SK-N-SH (cell line): ENCODE results near the gene APBB1IP. TPM values are rescaled to one million over a fixed set of nuclear protein-coding genes. Genes with fewer than 3 reads are reported as not detected.
"Not testable (repeated sequence)": the region's sequence is repeated elsewhere in the genome, so short reads cannot be mapped to it uniquely, and the experiment has no call there.

Experiments used
- CTCF ChIA-PET: fragments of 300-600, 350-600 bp; formaldehyde crosslinking; extraction: SDS; loops from one replicate; lab custom pipeline; 2021; lab: Yijun Ruan, JAX
- POLR2A ChIA-PET: fragments of 350-600 bp; sonication (Branson Sonifier 250); formaldehyde crosslinking; extraction: SDS; loops from one replicate; lab custom pipeline; 2020; ENCODE audit warnings: antibody characterized with exemption, inconsistent platforms; lab: Yijun Ruan, JAX
- DNase-seq: peaks from one replicate; pipeline ENCODE4 v3.0.0; 2012
- H2AFZ ChIP-seq: fragments of 200-600 bp; sonication (generic); 2 replicates; pipeline ENCODE4 v1.8.1; 2016; ENCODE audit warnings: antibody characterized with exemption, mild to moderate bottlenecking, low read depth
- H3F3A ChIP-seq: fragments of 200-600 bp; sonication (generic); replicated peaks from 2 replicates; pipeline ENCODE3; 2016; ENCODE audit warnings: antibody characterized with exemption, mild to moderate bottlenecking; ENCODE audit not compliant: insufficient read depth
- H3K27ac ChIP-seq, 2 experiments: fragments of 200-500 bp in 1 of 2; fragments of 200-600 bp in 1 of 2; sonication (Bioruptor generic) in 1 of 2; sonication (generic), shearing (Covaris generic) in 1 of 2; 2 replicates each; pipeline versions ENCODE4 v1.5.1 to v1.6.1; 2014 to 2016; ENCODE audit warnings: low read depth in 2 of 2, inconsistent platforms in 1 of 2, low read length in 1 of 2, mild to moderate bottlenecking in 1 of 2, mixed read lengths in 1 of 2
- H3K27me3 ChIP-seq: fragments of 200-600 bp; sonication (generic), shearing (Covaris generic); 2 replicates; pipeline ENCODE4 v1.6.1; 2016; ENCODE audit warnings: mixed run types; ENCODE audit not compliant: insufficient read depth
- H3K36me3 ChIP-seq, 2 experiments: fragments of 200-500 bp in 1 of 2; fragments of 200-600 bp in 1 of 2; sonication (Bioruptor generic) in 1 of 2; sonication (generic) in 1 of 2; replicated peaks in 1 of 2; 2 replicates each; pipeline versions ENCODE3 to v1.5.1; 2014 to 2016; ENCODE audit warnings: low read length in 1 of 2, mild to moderate bottlenecking in 1 of 2; ENCODE audit not compliant: insufficient read depth in 2 of 2, control insufficient read depth in 1 of 2
- H3K4me1 ChIP-seq, 2 experiments: fragments of 200-500 bp in 1 of 2; fragments of 200-600 bp in 1 of 2; sonication (Bioruptor generic) in 1 of 2; sonication (generic), shearing (Covaris generic) in 1 of 2; 2 replicates each; pipeline versions ENCODE4 v1.5.1 to v1.6.1; 2014 to 2016; ENCODE audit warnings: low read depth in 1 of 2, low read length in 1 of 2, mixed run types in 1 of 2; ENCODE audit not compliant: insufficient read depth in 2 of 2, control insufficient read depth in 1 of 2
- H3K4me2 ChIP-seq: fragments of 200-600 bp; sonication (generic), shearing (Covaris generic); 2 replicates; pipeline ENCODE4 v1.6.1; 2017; ENCODE audit warnings: mixed run types
- H3K4me3 ChIP-seq, 2 experiments: fragments of 200-500 bp in 1 of 2; fragments of 200-600 bp in 1 of 2; sonication (Bioruptor generic) in 1 of 2; sonication (generic), shearing (Covaris generic) in 1 of 2; 2 replicates each; pipeline versions ENCODE4 v1.5.1 to v1.8.1; 2014 to 2016; ENCODE audit warnings: low read depth in 2 of 2, inconsistent platforms in 1 of 2, low read length in 1 of 2, mild to moderate bottlenecking in 1 of 2, mixed read lengths in 1 of 2, moderate library complexity in 1 of 2
- H3K79me2 ChIP-seq: fragments of 200-600 bp; sonication (generic); 2 replicates; pipeline ENCODE4 v1.8.1; 2017; ENCODE audit warnings: mild to moderate bottlenecking; ENCODE audit not compliant: insufficient read depth
- H3K9ac ChIP-seq: fragments of 200-600 bp; sonication (generic); 2 replicates; pipeline ENCODE4 v1.6.1; 2017; ENCODE audit warnings: mixed run types
- H3K9me2 ChIP-seq: fragments of 200-600 bp; sonication (generic); 2 replicates; pipeline ENCODE4 v1.6.1; 2017; ENCODE audit warnings: mixed run types
- H3K9me3 ChIP-seq: fragments of 200-600 bp; sonication (generic); 2 replicates; pipeline ENCODE4 v1.6.1; 2017; ENCODE audit warnings: mixed run types, mild to moderate bottlenecking, moderate library complexity
- H4K20me1 ChIP-seq: fragments of 200-600 bp; sonication (generic); 2 replicates; pipeline ENCODE4 v1.6.1; 2017; ENCODE audit warnings: mild to moderate bottlenecking, mixed run types; ENCODE audit not compliant: insufficient read depth
- ELF1 ChIP-seq: IDR thresholded peaks from 2 replicates; pipeline ENCODE4 v1.4.0; 2012
- FOXJ3 ChIP-seq: sonication (generic); formaldehyde crosslinking; IDR thresholded peaks from 2 replicates; pipeline ENCODE4 v1.5.1; 2020; ENCODE audit warnings: mild to moderate bottlenecking, missing genetic modification reagents
- GABPA ChIP-seq: IDR thresholded peaks from 2 replicates; pipeline ENCODE4 v1.4.0; 2012; ENCODE audit warnings: low read depth, mild to moderate bottlenecking
- NFIC ChIP-seq: IDR thresholded peaks from 2 replicates; pipeline ENCODE4 v1.4.0; 2012; ENCODE audit warnings: borderline replicate concordance
- RAD21 ChIP-seq: IDR thresholded peaks from 2 replicates; pipeline ENCODE4 v1.6.1; 2012; ENCODE audit warnings: mild to moderate bottlenecking, low read length
- RXRA ChIP-seq: IDR thresholded peaks from 2 replicates; pipeline ENCODE4 v1.4.0; 2012; ENCODE audit warnings: low read depth, mild to moderate bottlenecking, borderline replicate concordance
- SMC3 ChIP-seq: IDR thresholded peaks from 2 replicates; pipeline ENCODE4 v1.6.1; 2012; ENCODE audit warnings: low read depth, low read length, improper control_type of control experiment
- TCF12 ChIP-seq: IDR thresholded peaks from 2 replicates; pipeline ENCODE4 v1.4.0; 2012
- TEAD4 ChIP-seq: IDR thresholded peaks from 2 replicates; pipeline ENCODE4 v1.4.0; 2012; ENCODE audit warnings: mild to moderate bottlenecking, borderline replicate concordance; ENCODE audit not compliant: insufficient read depth
- WGBS: methylation state at CpG from one replicate; pipeline ENCODE4 v1.1.6; 2017; ENCODE audit warnings: low lambda C conversion rate; 5-methylcytosine and 5-hydroxymethylcytosine counted together
- polyA plus RNA-seq, 3 experiments: library from polyadenylated mRNA; depleted of rRNA; stranded (reverse); fragments of >200 nt; gene quantifications; 2 replicates each; pipeline ENCODE4 v1.2.3, GENCODE V29; 2012
- TF ChIP-seq, protein P1 (sequence below): fragments of 200-600 bp; sonication (generic); IDR thresholded peaks from 2 replicates; pipeline ENCODE4 v1.6.1; 2017; ENCODE audit warnings: antibody characterized with exemption, mild to moderate bottlenecking, moderate library complexity
- TF ChIP-seq, protein P2 (sequence below): IDR thresholded peaks from 2 replicates; pipeline ENCODE4 v1.6.1; 2012; ENCODE audit warnings: mild to moderate bottlenecking, low read depth, low read length, moderate library complexity
- TF ChIP-seq, protein P3 (sequence below): IDR thresholded peaks from 2 replicates; pipeline ENCODE4 v1.4.0; 2012; ENCODE audit warnings: low read depth
- TF ChIP-seq, protein P4 (sequence below): IDR thresholded peaks from 2 replicates; pipeline ENCODE4 v1.4.0; 2012; ENCODE audit warnings: low read depth, borderline replicate concordance

APBB1IP gene
- polyA plus RNA-seq, 1 of the 3 experiments (the other 2 are of a cell fraction), result not detected

DNA sequence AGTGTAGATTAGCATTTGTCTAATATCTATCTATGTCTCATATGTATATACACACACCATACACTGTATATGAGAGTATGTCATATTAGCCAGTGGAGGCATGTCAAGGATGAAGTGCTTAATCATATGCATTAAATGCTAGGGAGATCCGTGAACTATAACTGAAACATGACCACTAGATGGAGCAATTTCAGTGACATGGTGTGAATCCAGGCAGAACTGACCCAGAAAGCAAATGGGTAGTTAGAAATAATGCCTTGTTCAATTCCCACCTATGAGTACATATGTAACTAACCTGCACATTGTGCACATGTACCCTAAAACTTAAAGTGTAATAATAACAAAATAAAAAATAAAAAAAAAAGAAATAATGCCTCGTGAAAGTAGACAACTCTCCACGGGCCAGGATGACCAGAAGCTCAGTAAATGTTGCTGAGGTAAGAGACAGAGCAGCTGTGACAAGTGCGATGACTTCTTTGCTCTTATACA is 168.3 kb downstream of the APBB1IP start:
- TF ChIP-seq RAD21 (peak; percentile 17; the same call in 1 of the 2 replicates), SMC3 (peak; percentile 27; the same call in 1 of the 2 replicates)
- TF ChIP-seq, protein P1, sequence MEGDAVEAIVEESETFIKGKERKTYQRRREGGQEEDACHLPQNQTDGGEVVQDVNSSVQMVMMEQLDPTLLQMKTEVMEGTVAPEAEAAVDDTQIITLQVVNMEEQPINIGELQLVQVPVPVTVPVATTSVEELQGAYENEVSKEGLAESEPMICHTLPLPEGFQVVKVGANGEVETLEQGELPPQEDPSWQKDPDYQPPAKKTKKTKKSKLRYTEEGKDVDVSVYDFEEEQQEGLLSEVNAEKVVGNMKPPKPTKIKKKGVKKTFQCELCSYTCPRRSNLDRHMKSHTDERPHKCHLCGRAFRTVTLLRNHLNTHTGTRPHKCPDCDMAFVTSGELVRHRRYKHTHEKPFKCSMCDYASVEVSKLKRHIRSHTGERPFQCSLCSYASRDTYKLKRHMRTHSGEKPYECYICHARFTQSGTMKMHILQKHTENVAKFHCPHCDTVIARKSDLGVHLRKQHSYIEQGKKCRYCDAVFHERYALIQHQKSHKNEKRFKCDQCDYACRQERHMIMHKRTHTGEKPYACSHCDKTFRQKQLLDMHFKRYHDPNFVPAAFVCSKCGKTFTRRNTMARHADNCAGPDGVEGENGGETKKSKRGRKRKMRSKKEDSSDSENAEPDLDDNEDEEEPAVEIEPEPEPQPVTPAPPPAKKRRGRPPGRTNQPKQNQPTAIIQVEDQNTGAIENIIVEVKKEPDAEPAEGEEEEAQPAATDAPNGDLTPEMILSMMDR, result peak; percentile 65
- TF ChIP-seq, all 33 proteins: peak for 3; not testable (repeated sequence) for 30
- DNase-seq, result peak; percentile 10
- CTCF ChIA-PET, result interaction anchor here (0.6 to 2.1 kb wide), 11 partner anchors 9 to 1971 kb away, joined by 3 to 11 read pairs (median 3); no protein-coding TSS in a partner anchor

DNA sequence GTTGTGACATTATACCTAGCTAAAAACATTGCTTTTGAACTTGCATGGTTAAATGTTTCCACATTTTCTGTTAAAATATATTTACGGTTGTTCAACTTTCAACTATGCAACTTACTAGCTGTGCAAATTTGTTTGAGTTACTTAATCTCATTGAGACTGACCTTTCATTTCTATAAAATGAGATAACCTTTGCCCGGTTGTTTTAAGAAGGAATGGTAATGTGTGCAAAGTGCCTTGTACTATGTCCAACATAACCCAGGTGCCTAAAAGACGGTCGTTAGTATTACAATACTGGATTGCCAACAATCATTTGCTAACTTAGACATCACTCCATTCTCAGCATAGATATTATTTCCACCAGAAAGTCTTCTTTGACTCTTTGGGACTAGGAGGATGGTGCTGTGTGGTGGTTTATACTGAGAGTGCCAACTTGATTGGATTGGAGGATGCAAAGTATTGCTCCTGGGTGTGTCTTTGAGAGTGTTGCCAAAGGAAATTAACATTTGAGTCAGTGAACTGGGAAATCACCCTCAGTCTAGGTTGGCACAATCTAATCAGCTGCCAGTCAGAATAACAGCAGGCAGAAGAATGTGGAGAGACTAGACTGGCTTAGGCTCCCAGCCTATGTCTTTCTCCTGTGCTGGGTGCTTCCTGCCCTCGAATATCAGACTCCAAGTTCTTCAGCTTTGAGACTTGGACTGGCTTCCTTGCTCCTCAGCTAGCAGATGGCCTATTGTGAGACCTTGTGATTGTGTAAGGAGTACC is 174.2 kb downstream of the APBB1IP start:
- TF ChIP-seq TEAD4, result no peak
- no peak for TF ChIP-seq ELF1
- TF ChIP-seq GABPA, result no peak
- no peak for TF ChIP-seq RXRA
- TF ChIP-seq, protein P1, result no peak
- TF ChIP-seq, protein P2, sequence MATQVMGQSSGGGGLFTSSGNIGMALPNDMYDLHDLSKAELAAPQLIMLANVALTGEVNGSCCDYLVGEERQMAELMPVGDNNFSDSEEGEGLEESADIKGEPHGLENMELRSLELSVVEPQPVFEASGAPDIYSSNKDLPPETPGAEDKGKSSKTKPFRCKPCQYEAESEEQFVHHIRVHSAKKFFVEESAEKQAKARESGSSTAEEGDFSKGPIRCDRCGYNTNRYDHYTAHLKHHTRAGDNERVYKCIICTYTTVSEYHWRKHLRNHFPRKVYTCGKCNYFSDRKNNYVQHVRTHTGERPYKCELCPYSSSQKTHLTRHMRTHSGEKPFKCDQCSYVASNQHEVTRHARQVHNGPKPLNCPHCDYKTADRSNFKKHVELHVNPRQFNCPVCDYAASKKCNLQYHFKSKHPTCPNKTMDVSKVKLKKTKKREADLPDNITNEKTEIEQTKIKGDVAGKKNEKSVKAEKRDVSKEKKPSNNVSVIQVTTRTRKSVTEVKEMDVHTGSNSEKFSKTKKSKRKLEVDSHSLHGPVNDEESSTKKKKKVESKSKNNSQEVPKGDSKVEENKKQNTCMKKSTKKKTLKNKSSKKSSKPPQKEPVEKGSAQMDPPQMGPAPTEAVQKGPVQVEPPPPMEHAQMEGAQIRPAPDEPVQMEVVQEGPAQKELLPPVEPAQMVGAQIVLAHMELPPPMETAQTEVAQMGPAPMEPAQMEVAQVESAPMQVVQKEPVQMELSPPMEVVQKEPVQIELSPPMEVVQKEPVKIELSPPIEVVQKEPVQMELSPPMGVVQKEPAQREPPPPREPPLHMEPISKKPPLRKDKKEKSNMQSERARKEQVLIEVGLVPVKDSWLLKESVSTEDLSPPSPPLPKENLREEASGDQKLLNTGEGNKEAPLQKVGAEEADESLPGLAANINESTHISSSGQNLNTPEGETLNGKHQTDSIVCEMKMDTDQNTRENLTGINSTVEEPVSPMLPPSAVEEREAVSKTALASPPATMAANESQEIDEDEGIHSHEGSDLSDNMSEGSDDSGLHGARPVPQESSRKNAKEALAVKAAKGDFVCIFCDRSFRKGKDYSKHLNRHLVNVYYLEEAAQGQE, result no peak
- TF ChIP-seq, protein P3, sequence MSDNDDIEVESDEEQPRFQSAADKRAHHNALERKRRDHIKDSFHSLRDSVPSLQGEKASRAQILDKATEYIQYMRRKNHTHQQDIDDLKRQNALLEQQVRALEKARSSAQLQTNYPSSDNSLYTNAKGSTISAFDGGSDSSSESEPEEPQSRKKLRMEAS, result no peak
- no peak for TF ChIP-seq NFIC
- no peak for TF ChIP-seq TCF12
- no peak for TF ChIP-seq FOXJ3 (CRISPR knock-in tag)
- TF ChIP-seq, protein P4, sequence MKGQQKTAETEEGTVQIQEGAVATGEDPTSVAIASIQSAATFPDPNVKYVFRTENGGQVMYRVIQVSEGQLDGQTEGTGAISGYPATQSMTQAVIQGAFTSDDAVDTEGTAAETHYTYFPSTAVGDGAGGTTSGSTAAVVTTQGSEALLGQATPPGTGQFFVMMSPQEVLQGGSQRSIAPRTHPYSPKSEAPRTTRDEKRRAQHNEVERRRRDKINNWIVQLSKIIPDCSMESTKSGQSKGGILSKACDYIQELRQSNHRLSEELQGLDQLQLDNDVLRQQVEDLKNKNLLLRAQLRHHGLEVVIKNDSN, result no peak
- no peak for TF ChIP-seq SMC3
- Histone ChIP-seq H3K27me3 (no peaks in the 10 kb centered on the region; the same call in 1 of the 2 replicates), H3K9ac (no peak overlapping the region), H3K4me3 (no peak overlapping the region), H3K36me3 (no peaks in the 10 kb centered on the region), H2AFZ (no peak overlapping the region), H3K4me2 (no peak overlapping the region), H3F3A (no peaks in the 10 kb centered on the region), H3K79me2 (no peaks in the 10 kb centered on the region), H3K9me3 (no peaks in the 10 kb centered on the region), H3K9me2 (no peaks in the 10 kb centered on the region), H3K4me1 (no peaks in the 10 kb centered on the region), H4K20me1 (no peaks in the 10 kb centered on the region), H3K27ac (no peak overlapping the region)
- 12% methylated on average over 5 of the region's 5 CpGs for WGBS
- no peak for DNase-seq
- ChIA-PET CTCF (interaction anchor here (0.9 to 1.1 kb wide), 2 partner anchors 9 to 737 kb away, joined by 3 read pairs; no protein-coding TSS in a partner anchor), POLR2A (no interaction called here)

More for the DNA sequence above, 168.3 kb downstream of the APBB1IP start:
- H3K36me3 ChIP-seq, H3K79me2 ChIP-seq, H3K27ac ChIP-seq, H3K9me2 ChIP-seq, H3K27me3 ChIP-seq, H3K4me2 ChIP-seq, H2AFZ ChIP-seq, H3K4me3 ChIP-seq, H3F3A ChIP-seq, H3K4me1 ChIP-seq, POLR2A ChIA-PET, H4K20me1 ChIP-seq, H3K9ac ChIP-seq, H3K9me3 ChIP-seq: not testable (repeated sequence)
- WGBS, result 24% methylated on average over 4 of the region's 4 CpGs
